ENCODE data around the gene TRIM7. TPM values are rescaled to one million over a fixed set of nuclear protein-coding genes. Genes with fewer than 3 reads are reported as not detected.
A peak's percentile ranks its signal among the peaks of the same experiment; 100 is the strongest.
"Not testable (repeated sequence)": the region's sequence is repeated elsewhere in the genome, so short reads cannot be mapped to it uniquely, and the experiment has no call there.

The TRIM7 gene
- total RNA-seq, 1 experiment from 2014 or later, result 28.1 TPM

GRCh38 chr5:181217111-181217802, 12.3 kb upstream of the TRIM7 start:
- no peak overlapping the region for H3K27ac ChIP-seq (ENCODE audit: low read length)
- H3K9me2 ChIP-seq (replicated peaks; ENCODE audit: low read length), result no peaks in the 10 kb centered on the region
- no peak for TF ChIP-seq CTCF (conservative IDR thresholded peaks at IDR 0.05; ENCODE audit: low read depth, low read length)
- TF ChIP-seq EZH2phosphoT487 (IDR thresholded peaks at IDR 0.05; ENCODE audit: borderline replicate concordance, low read length), result no peak
- no peak for TF ChIP-seq EZH2 (IDR thresholded peaks at IDR 0.05; ENCODE audit: low read length, unreplicated experiment)
- no peak overlapping the region for H3K9ac ChIP-seq (ENCODE audit: low read length)
- H2AFZ ChIP-seq (ENCODE audit: low read length), result peak overlapping the region; percentile 47
- H4K20me1 ChIP-seq (ENCODE audit: low read length), result no peaks in the 10 kb centered on the region
- H3K4me1 ChIP-seq (ENCODE audit: insufficient read depth, low read length), result peaks cover 6% of the 10 kb centered on the region
- intact Hi-C loops (cut with micrococcal nuclease), result no loop called here
- POLR2A ChIA-PET (ENCODE audit: unreplicated experiment), result no interaction called here
- peaks cover 12% of the 10 kb centered on the region for H3F3A ChIP-seq (ENCODE audit: low read length, unreplicated experiment)
- no peaks in the 10 kb centered on the region for H3K36me3 ChIP-seq (ENCODE audit: low read depth, low read length)
- CTCF ChIA-PET, result no interaction called here
- no TSS peak for BruUV-seq (replicated peaks)
- H3K9me3 ChIP-seq (ENCODE audit: low read length), result no peaks in the 10 kb centered on the region
- peak overlapping the region; percentile 78 for H3K4me2 ChIP-seq (ENCODE audit: low read length)
- H3K27me3 ChIP-seq (ENCODE audit: low read length), result no peaks in the 10 kb centered on the region
- H3K4me3 ChIP-seq (ENCODE audit: low read length), result peak overlapping the region; percentile 66
- no peaks in the 10 kb centered on the region for H3K79me2 ChIP-seq (ENCODE audit: low read length)
- DNase-seq, result peak; percentile 48
- peak; percentile 1; the same call in 1 of the 2 replicates for ATAC-seq

DNA sequence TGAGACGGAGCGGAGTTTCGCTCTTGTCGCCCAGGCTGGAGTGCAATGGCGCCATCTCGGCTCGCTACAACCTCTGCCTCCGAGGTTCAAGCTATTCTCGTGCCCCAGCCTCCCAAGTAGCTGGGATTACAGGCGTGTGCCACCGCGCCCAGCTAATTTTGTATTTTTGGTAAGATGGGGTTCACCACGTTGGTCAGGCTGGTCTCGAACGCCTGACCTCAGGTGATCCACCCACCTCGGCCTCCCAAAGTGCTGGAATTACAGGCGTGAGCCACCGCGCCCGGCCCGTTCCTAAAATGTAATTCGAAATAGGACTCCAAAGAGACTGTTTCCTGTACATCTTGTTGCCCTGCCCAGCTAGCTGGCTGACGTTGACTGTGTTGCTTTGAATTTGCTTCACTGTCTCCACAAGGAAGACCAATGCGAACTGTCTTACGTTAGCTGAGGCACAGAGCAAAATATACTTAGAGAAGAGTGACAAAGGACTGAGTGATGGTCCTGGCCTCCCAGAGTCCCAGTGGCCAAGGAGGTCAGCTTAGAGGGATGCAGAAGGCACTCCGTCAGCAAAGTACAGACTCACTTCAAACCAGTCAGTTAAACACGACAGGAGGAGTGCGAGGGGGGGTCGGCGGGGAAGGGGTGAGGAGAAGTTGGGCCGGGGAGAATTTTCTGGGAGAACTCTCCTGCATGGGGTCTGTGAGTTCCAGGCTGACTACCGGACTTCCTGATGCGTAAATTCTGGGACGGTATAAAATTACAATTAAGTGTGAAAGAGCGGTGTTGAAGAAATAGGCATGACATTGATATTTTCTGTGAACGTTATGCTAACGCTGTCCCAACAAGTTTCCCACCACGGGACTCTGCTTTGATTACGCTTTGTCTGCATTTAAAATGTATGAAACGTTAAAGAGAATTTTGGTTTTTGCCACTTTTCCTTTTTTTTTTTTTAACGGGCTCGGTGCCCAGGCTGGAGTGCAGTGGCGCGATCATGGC, 11.3 kb upstream of the TRIM7 start:
- H3K79me2 ChIP-seq (ENCODE audit: low read length), result no peaks in the 10 kb centered on the region
- peak overlapping the region; percentile 76 for H3K4me2 ChIP-seq (ENCODE audit: low read length)
- TF ChIP-seq EZH2phosphoT487 (IDR thresholded peaks at IDR 0.05; ENCODE audit: borderline replicate concordance, low read length) (no peak), EZH2 (IDR thresholded peaks at IDR 0.05; ENCODE audit: low read length, unreplicated experiment) (no peak), CTCF (conservative IDR thresholded peaks at IDR 0.05; ENCODE audit: low read depth, low read length) (no peak)
- peak overlapping the region; percentile 3; the same call in 1 of the 2 replicates for H3K27ac ChIP-seq (ENCODE audit: low read length)
- H2AFZ ChIP-seq (ENCODE audit: low read length), result peak overlapping the region; percentile 78
- H3K9me2 ChIP-seq (replicated peaks; ENCODE audit: low read length), result no peaks in the 10 kb centered on the region
- POLR2A ChIA-PET (ENCODE audit: unreplicated experiment), result no interaction called here
- intact Hi-C loops (cut with micrococcal nuclease), result no loop called here
- ATAC-seq (peak; percentile 31), DNase-seq (peak; percentile 65)
- peaks cover 8% of the 10 kb centered on the region for H3F3A ChIP-seq (ENCODE audit: low read length, unreplicated experiment)
- CTCF ChIA-PET, result interaction anchor here (0.6 kb wide), 1 partner anchor 79 kb away, joined by 7 read pairs; no protein-coding TSS in a partner anchor
- H3K27me3 ChIP-seq (ENCODE audit: low read length), result no peaks in the 10 kb centered on the region
- BruUV-seq (replicated peaks), result no TSS peak
- peak overlapping the region; percentile 66 for H3K4me3 ChIP-seq (ENCODE audit: low read length)
- no peaks in the 10 kb centered on the region for H4K20me1 ChIP-seq (ENCODE audit: low read length)
- no peaks in the 10 kb centered on the region for H3K9me3 ChIP-seq (ENCODE audit: low read length)
- H3K36me3 ChIP-seq (ENCODE audit: low read depth, low read length), result no peaks in the 10 kb centered on the region
- peaks cover 2% of the 10 kb centered on the region for H3K4me1 ChIP-seq (ENCODE audit: insufficient read depth, low read length)
- peak overlapping the region; percentile 6; the same call in 1 of the 2 replicates for H3K9ac ChIP-seq (ENCODE audit: low read length)

DNA sequence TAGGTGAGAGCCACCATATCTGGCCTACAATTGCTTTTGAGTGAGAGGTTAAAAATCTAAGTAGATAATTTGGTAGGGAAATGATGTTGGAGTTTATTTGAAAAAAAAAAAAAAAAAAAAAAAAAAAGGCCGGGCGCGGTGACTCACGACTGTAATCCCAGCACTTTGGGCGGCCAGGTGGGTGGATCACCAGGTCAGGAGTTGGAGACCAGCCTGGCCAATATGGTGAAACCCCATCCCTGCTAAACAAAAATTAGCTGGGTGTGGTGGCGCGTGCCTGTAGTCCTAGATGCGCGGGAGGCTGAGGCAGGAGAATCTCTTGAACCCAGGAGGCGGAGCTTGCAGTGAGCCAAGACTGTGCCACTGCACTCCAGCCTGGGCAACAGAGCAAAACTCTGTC, 9.3 kb upstream of the TRIM7 start:
- POLR2A ChIA-PET (ENCODE audit: unreplicated experiment); H3K4me2 ChIP-seq (ENCODE audit: low read length); CTCF ChIA-PET: not testable (repeated sequence)

More for the DNA sequence above, 9.3 kb upstream of the TRIM7 start:
- intact Hi-C loops (cut with micrococcal nuclease); H3K9me2 ChIP-seq (replicated peaks; ENCODE audit: low read length); H3K4me3 ChIP-seq (ENCODE audit: low read length); H3K9me3 ChIP-seq (ENCODE audit: low read length); H3K9ac ChIP-seq (ENCODE audit: low read length); H3K36me3 ChIP-seq (ENCODE audit: low read depth, low read length); H4K20me1 ChIP-seq (ENCODE audit: low read length); H3K27me3 ChIP-seq (ENCODE audit: low read length); BruUV-seq (replicated peaks); H3F3A ChIP-seq (ENCODE audit: low read length, unreplicated experiment); H3K79me2 ChIP-seq (ENCODE audit: low read length); DNase-seq; H2AFZ ChIP-seq (ENCODE audit: low read length); ATAC-seq; H3K27ac ChIP-seq (ENCODE audit: low read length); H3K4me1 ChIP-seq (ENCODE audit: insufficient read depth, low read length): not testable (repeated sequence)
